Ishikawa (cell line): ENCODE measurements around the gene COX17.

Source experiments
- CEBPB ChIP-seq: IDR thresholded peaks from 2 replicates; pipeline ENCODE4 v1.6.1; 2012
- EP300 ChIP-seq: IDR thresholded peaks from 2 replicates; pipeline ENCODE4 v1.6.1; 2012; ENCODE audit warnings: borderline replicate concordance
- FOXM1 ChIP-seq: IDR thresholded peaks from 2 replicates; pipeline ENCODE4 v1.6.1; 2012; ENCODE audit warnings: low read depth, borderline replicate concordance
- TAF1 ChIP-seq: IDR thresholded peaks from 2 replicates; pipeline ENCODE4 v1.6.1; 2012; ENCODE audit warnings: low read depth, mild to moderate bottlenecking
- TCF12 ChIP-seq: IDR thresholded peaks from 2 replicates; pipeline ENCODE4 v1.6.1; 2012; ENCODE audit warnings: low read depth
- TEAD4 ChIP-seq: IDR thresholded peaks from 2 replicates; pipeline ENCODE4 v1.6.1; 2012
- YY1 ChIP-seq: IDR thresholded peaks from 2 replicates; pipeline ENCODE4 v1.6.1; 2012; ENCODE audit warnings: low read depth
- TF ChIP-seq, protein P1 (sequence below): IDR thresholded peaks from 2 replicates; pipeline ENCODE4 v1.6.1; 2012; ENCODE audit warnings: low read depth, mild to moderate bottlenecking

DNA sequence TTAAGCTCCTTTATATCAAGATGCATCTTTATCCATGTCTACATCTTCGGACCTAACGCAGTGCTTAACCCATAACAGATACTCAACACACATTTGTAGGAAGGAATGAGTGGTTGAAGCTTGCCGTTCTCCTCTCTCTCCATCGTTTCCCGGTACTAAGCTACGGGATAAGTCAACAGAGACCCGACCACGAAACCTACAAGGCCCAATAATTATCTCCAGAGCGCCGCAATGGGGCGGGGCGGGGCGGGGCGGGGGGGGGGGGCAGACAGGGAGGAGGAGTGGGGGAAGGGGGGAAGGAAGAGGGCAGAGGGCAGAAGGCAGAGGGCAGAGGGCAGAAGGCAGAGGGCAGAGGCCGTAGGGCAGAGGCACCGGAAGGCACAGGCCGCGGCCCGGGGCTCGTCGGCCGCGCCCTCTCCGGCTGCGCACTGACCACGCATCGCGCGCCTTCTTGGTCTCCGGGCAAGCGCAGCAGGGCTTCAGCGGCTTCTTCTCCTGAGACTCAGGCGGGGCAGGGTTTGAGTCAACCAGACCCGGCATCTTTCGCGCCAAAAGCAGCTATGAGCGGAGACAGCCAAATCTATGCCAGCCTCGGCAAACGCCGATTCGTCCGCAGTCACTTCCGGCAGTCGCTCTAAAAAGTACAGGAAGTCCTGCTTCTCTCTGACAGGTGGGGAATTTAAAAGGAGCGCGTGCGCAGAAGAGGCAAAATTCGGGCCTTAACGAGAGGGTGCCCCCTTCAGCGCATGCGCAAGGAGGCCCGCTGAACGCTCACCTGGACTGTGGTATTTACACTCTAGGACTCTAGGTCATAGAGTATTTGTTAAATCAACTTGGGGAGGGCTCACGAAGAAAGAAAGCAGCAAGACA lies at the start of gene COX17:
- TF ChIP-seq TCF12 (peak; percentile 49; the same call in 1 of the 2 replicates), EP300 (no peak), YY1 (0 out of 2 replicates have a peak, but pooled peaks have one; percentile 26), TAF1 (peak; percentile 53), TEAD4 (no peak; the same call in 1 of the 2 replicates), FOXM1 (no peak), CEBPB (no peak)
- TF ChIP-seq, protein P1, sequence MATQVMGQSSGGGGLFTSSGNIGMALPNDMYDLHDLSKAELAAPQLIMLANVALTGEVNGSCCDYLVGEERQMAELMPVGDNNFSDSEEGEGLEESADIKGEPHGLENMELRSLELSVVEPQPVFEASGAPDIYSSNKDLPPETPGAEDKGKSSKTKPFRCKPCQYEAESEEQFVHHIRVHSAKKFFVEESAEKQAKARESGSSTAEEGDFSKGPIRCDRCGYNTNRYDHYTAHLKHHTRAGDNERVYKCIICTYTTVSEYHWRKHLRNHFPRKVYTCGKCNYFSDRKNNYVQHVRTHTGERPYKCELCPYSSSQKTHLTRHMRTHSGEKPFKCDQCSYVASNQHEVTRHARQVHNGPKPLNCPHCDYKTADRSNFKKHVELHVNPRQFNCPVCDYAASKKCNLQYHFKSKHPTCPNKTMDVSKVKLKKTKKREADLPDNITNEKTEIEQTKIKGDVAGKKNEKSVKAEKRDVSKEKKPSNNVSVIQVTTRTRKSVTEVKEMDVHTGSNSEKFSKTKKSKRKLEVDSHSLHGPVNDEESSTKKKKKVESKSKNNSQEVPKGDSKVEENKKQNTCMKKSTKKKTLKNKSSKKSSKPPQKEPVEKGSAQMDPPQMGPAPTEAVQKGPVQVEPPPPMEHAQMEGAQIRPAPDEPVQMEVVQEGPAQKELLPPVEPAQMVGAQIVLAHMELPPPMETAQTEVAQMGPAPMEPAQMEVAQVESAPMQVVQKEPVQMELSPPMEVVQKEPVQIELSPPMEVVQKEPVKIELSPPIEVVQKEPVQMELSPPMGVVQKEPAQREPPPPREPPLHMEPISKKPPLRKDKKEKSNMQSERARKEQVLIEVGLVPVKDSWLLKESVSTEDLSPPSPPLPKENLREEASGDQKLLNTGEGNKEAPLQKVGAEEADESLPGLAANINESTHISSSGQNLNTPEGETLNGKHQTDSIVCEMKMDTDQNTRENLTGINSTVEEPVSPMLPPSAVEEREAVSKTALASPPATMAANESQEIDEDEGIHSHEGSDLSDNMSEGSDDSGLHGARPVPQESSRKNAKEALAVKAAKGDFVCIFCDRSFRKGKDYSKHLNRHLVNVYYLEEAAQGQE: no peak
